Osteocyte (in vitro differentiated cells): ENCODE measurements around the gene RCVRN. TPM values are rescaled to one million over a fixed set of nuclear protein-coding genes. Genes with fewer than 3 reads are reported as not detected.
A peak's percentile ranks its signal among the peaks of the same experiment; 100 is the strongest.

Experiments
- DNase-seq: peaks from one replicate; pipeline ENCODE4 v3.0.0; 2021; ENCODE audit warnings: mixed read lengths; ENCODE audit not compliant: unreplicated experiment; ENCODE audit errors: extremely low spot score
- H3K27ac Mint-ChIP-seq: one replicate; pipeline ENCODE4 v1.8.0; 2021; ENCODE audit warnings: mild to moderate bottlenecking, mixed read lengths; ENCODE audit not compliant: unreplicated experiment
- H3K27me3 Mint-ChIP-seq: one replicate; pipeline ENCODE4 v1.8.0; 2021; ENCODE audit warnings: mixed read lengths; ENCODE audit not compliant: unreplicated experiment
- H3K36me3 Mint-ChIP-seq: one replicate; pipeline ENCODE4 v1.8.0; 2021; ENCODE audit warnings: mixed read lengths; ENCODE audit not compliant: unreplicated experiment
- H3K4me1 Mint-ChIP-seq: one replicate; pipeline ENCODE4 v1.8.0; 2021; ENCODE audit warnings: mixed read lengths; ENCODE audit not compliant: unreplicated experiment
- H3K4me3 Mint-ChIP-seq: one replicate; pipeline ENCODE4 v1.8.0; 2021; ENCODE audit warnings: mild to moderate bottlenecking, moderate library complexity, mixed read lengths; ENCODE audit not compliant: unreplicated experiment
- H3K9me3 Mint-ChIP-seq: one replicate; pipeline ENCODE4 v1.8.0; 2021; ENCODE audit warnings: mixed read lengths; ENCODE audit not compliant: unreplicated experiment
- CTCF ChIP-seq: fragments of 200-600 bp; sonication (generic); IDR thresholded peaks from 2 replicates; pipeline ENCODE4 v1.5.0; 2021; ENCODE audit warnings: antibody characterized with exemption, mild to moderate bottlenecking, moderate library complexity
- total RNA-seq: library from RNA; stranded (reverse); gene quantifications from 2 replicates; pipeline ENCODE4 v1.2.1, GENCODE V29; 2021

The RCVRN gene
- total RNA-seq, 1 donor from 2014 or later, result not detected

- DNase-seq, result no peak
- TF ChIP-seq CTCF, result no peak
- peaks cover 4% of the 10 kb centered on the region for H3K36me3 Mint-ChIP-seq
- peaks cover 18% of the 10 kb centered on the region for H3K27me3 Mint-ChIP-seq
- H3K9me3 Mint-ChIP-seq, result no peaks in the 10 kb centered on the region
- no peak overlapping the region for H3K27ac Mint-ChIP-seq
- H3K4me1 Mint-ChIP-seq, result peaks cover 7% of the 10 kb centered on the region
- H3K4me3 Mint-ChIP-seq, result no peak overlapping the region
Measured at GRCh38 chr17:9932491-9932890, 27.4 kb upstream of the RCVRN start.

- Mint-ChIP-seq H3K9me3 (no peaks in the 10 kb centered on the region), H3K27me3 (peaks cover 18% of the 10 kb centered on the region), H3K27ac (no peak overlapping the region), H3K4me1 (peaks cover 7% of the 10 kb centered on the region), H3K4me3 (no peak overlapping the region), H3K36me3 (peaks cover 2% of the 10 kb centered on the region)
- no peak for TF ChIP-seq CTCF
- DNase-seq, result no peak
Measured at GRCh38 chr17:9931144-9931741, 26.2 kb upstream of the RCVRN start.

- Mint-ChIP-seq H3K9me3 (no peaks in the 10 kb centered on the region), H3K4me3 (no peak overlapping the region), H3K27me3 (peaks cover 21% of the 10 kb centered on the region), H3K27ac (no peak overlapping the region), H3K36me3 (peaks cover 2% of the 10 kb centered on the region), H3K4me1 (peaks cover 11% of the 10 kb centered on the region)
- no peak for TF ChIP-seq CTCF
- DNase-seq, result no peak
Measured at GRCh38 chr17:9929871-9930270, 24.8 kb upstream of the RCVRN start.

- no peak overlapping the region for H3K4me3 Mint-ChIP-seq
- H3K27ac Mint-ChIP-seq, result peak overlapping the region; percentile 39
- peak; percentile 73 for TF ChIP-seq CTCF
- H3K27me3 Mint-ChIP-seq, result peaks cover 21% of the 10 kb centered on the region
- peaks cover 2% of the 10 kb centered on the region for H3K36me3 Mint-ChIP-seq
- DNase-seq, result no peak
- H3K4me1 Mint-ChIP-seq, result peaks cover 12% of the 10 kb centered on the region
- no peaks in the 10 kb centered on the region for H3K9me3 Mint-ChIP-seq
Measured at GRCh38 chr17:9928601-9929333, 23.7 kb upstream of the RCVRN start.

DNA sequence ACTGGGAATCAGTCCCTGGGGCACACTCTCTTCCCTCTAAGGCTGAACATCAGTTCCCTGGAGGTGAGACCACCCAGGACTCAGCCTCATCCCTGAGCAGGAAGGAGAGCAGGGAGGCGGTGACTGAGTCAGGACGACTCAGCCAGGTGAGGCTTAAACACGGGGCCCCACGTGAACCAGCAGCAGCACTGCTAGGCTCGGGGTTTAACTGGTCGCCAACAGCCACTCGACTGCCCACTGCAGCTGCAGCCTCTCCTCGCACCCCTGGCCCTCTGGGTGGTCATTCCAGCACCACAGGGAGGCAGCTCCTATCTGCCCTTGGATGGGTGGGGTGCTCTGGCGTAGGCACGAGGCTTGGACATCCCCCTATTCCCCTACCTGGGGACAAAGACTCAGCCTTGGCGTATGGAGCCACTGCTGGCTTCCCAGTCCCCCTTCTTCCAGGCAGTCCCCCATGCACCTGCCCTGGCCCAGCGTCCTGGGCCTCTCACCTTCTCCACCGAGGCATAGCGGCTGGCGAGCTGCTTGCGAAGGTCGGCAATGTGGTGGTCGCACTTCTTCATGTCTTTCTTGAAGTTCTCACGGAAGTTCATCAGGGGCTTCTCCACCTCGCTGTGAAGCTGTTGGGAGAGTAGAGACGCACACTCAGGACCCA lies 21.2 kb upstream of the RCVRN start:
- Mint-ChIP-seq H3K36me3 (no peaks in the 10 kb centered on the region), H3K4me1 (peaks cover 12% of the 10 kb centered on the region), H3K4me3 (no peak overlapping the region), H3K27ac (no peak overlapping the region), H3K27me3 (peaks cover 15% of the 10 kb centered on the region), H3K9me3 (no peaks in the 10 kb centered on the region)
- TF ChIP-seq CTCF, result no peak
- DNase-seq, result no peak
